Tibial nerve (tissue), 4 donors: Measurements from ENCODE around the gene NEXMIF.

ENCODE experiments used
- EP300 ChIP-seq, 2 donors: sonication (generic); formaldehyde crosslinking; IDR thresholded peaks; one replicate each; pipeline ENCODE4 v1.6.1; 2017; ENCODE audit warnings: antibody characterized with exemption in 2 of 2, mild to moderate bottlenecking in 1 of 2
- POLR2A ChIP-seq, 2 donors: fragments of 450-650 bp; IDR thresholded peaks; one replicate each; pipeline ENCODE4 v1.6.1; 2017; ENCODE audit warnings: antibody characterized with exemption in 2 of 2, mild to moderate bottlenecking in 2 of 2, moderate library complexity in 2 of 2
- TF ChIP-seq, protein P1 (sequence below), 5 experiments: fragments of 200-600 bp in 3 of 5; fragments of 450-650 bp in 2 of 5; sonication (generic) in 3 of 5; IDR thresholded peaks; one replicate each; pipeline ENCODE4 v1.5.1; 2016 to 2019; ENCODE audit warnings: antibody characterized with exemption in 5 of 5, mild to moderate bottlenecking in 3 of 5, moderate library complexity in 2 of 5

DNA sequence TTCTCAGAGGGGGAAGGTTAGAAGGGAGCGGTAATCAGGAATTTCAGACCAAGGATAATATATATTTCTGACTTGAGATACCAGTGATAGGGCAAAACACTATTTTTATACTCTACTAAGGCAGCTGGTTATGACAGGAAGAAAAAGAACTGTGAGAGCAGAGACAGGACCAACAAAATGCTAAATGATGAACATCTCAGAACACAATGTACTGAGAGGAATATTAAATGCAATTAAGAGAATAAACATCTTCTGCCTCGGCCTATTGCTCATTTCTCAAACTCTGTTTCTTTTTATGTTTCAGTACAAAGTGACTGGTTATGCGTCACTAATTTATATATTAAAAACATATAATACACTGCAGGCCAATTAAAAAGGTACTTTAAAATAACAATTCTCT is 188.8 kb downstream of the NEXMIF start:
- TF ChIP-seq, protein P1, sequence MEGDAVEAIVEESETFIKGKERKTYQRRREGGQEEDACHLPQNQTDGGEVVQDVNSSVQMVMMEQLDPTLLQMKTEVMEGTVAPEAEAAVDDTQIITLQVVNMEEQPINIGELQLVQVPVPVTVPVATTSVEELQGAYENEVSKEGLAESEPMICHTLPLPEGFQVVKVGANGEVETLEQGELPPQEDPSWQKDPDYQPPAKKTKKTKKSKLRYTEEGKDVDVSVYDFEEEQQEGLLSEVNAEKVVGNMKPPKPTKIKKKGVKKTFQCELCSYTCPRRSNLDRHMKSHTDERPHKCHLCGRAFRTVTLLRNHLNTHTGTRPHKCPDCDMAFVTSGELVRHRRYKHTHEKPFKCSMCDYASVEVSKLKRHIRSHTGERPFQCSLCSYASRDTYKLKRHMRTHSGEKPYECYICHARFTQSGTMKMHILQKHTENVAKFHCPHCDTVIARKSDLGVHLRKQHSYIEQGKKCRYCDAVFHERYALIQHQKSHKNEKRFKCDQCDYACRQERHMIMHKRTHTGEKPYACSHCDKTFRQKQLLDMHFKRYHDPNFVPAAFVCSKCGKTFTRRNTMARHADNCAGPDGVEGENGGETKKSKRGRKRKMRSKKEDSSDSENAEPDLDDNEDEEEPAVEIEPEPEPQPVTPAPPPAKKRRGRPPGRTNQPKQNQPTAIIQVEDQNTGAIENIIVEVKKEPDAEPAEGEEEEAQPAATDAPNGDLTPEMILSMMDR (IDR thresholded peaks at IDR 0.05) = no peak
- TF ChIP-seq POLR2A (IDR thresholded peaks at IDR 0.05) = no peak
- no peak for TF ChIP-seq EP300 (IDR thresholded peaks at IDR 0.05)
